Islet of Langerhans (tissue), 1 donor: ENCODE results near the gene ROBO1.
"Not testable (repeated sequence)": the region's sequence is repeated elsewhere in the genome, so short reads cannot be mapped to it uniquely, and the experiment has no call there.

Experiments
- FAIRE-seq: peaks from one replicate; lab custom pipeline; 2011; peaks lifted over from hg19 to GRCh38; lab: Jason Lieb, UNC

The ROBO1 gene

GRCh38 chr3:79306934-79307570 lies 460.7 kb downstream of the ROBO1 start:
- FAIRE-seq = no peak

- not testable (repeated sequence) for FAIRE-seq
Observed at GRCh38 chr3:79299949-79300635, 467.7 kb downstream of the ROBO1 start.

GRCh38 chr3:79297245-79297960 lies 470.4 kb downstream of the ROBO1 start:
- no peak for FAIRE-seq

GRCh38 chr3:79286882-79287281 lies 480.9 kb downstream of the ROBO1 start:
- no peak for FAIRE-seq

GRCh38 chr3:79285871-79286270 lies 481.9 kb downstream of the ROBO1 start:
- no peak for FAIRE-seq

- FAIRE-seq = no peak
Observed at GRCh38 chr3:79285380-79285779, 482.4 kb downstream of the ROBO1 start.

GRCh38 chr3:79284781-79285180 lies 483.0 kb downstream of the ROBO1 start:
- FAIRE-seq = no peak

- FAIRE-seq = no peak
Observed at GRCh38 chr3:79278681-79279080, 489.1 kb downstream of the ROBO1 start.

- FAIRE-seq = no peak
Observed at GRCh38 chr3:79268422-79268821, 499.4 kb downstream of the ROBO1 start.

- no peak for FAIRE-seq
Observed at GRCh38 chr3:79264892-79265291, 502.9 kb downstream of the ROBO1 start.

GRCh38 chr3:79263423-79263822 lies 504.4 kb downstream of the ROBO1 start:
- FAIRE-seq = no peak

- FAIRE-seq = no peak
Observed at GRCh38 chr3:79258479-79258878, 509.3 kb downstream of the ROBO1 start.

- FAIRE-seq = no peak
Observed at GRCh38 chr3:79257791-79258190, 510.0 kb downstream of the ROBO1 start.

- FAIRE-seq = no peak
Observed at GRCh38 chr3:79255702-79256101, 512.1 kb downstream of the ROBO1 start.

GRCh38 chr3:79255292-79255691 lies 512.5 kb downstream of the ROBO1 start:
- FAIRE-seq = no peak

GRCh38 chr3:79253704-79254103 lies 514.1 kb downstream of the ROBO1 start:
- no peak for FAIRE-seq

- FAIRE-seq = no peak
Observed at GRCh38 chr3:79253271-79253670, 514.5 kb downstream of the ROBO1 start.

GRCh38 chr3:79250746-79251145 lies 517.1 kb downstream of the ROBO1 start:
- no peak for FAIRE-seq

GRCh38 chr3:79249701-79250100 lies 518.1 kb downstream of the ROBO1 start:
- no peak for FAIRE-seq

GRCh38 chr3:79247725-79248043 lies 520.1 kb downstream of the ROBO1 start:
- FAIRE-seq = no peak

GRCh38 chr3:79246875-79247724 lies 520.7 kb downstream of the ROBO1 start:
- FAIRE-seq = peak; percentile 88

GRCh38 chr3:79245284-79246138 lies 522.3 kb downstream of the ROBO1 start:
- FAIRE-seq = no peak
